Activated naive CD4-positive, alpha-beta T cell treated with anti-CD3 and anti-CD28 coated beads, Interleukin-2, amount 50 U/mL, for 24 hours (primary cell): ENCODE results near the gene MEF2B.

Source experiments
- H3K27ac Mint-ChIP-seq: one replicate; pipeline ENCODE4 v1.8.0; 2021; ENCODE audit warnings: mild to moderate bottlenecking, mixed read lengths
- H3K27me3 Mint-ChIP-seq: one replicate; pipeline ENCODE4 v1.8.0; 2021; ENCODE audit warnings: mixed read lengths
- H3K36me3 Mint-ChIP-seq: one replicate; pipeline ENCODE4 v1.8.0; 2021; ENCODE audit warnings: mixed read lengths
- H3K4me1 Mint-ChIP-seq: one replicate; pipeline ENCODE4 v1.8.0; 2021; ENCODE audit warnings: mixed read lengths
- H3K4me3 Mint-ChIP-seq: one replicate; pipeline ENCODE4 v1.8.0; 2021; ENCODE audit warnings: mild to moderate bottlenecking, mixed read lengths
- H3K9me3 Mint-ChIP-seq: one replicate; pipeline ENCODE4 v1.8.0; 2021; ENCODE audit warnings: mixed read lengths

Gene MEF2B

DNA sequence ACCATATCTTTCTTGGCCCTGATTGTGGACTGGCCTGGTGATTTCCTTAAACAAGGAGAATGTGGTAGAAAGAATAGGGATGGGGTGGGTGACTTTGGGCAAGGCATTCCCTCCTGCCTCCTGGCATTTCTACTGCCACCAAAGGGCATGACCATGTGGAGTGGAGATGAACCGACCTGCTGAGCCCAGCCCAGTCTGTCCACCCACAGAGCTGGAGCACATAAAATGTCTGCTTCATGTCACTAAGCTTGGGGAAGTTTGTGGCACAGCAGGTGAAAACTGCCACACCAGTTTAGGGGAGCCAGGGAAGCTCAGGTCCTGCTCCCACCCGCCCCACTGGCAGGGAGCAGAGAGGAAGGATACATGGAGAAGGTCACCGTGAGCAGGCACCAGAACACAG lies 38.1 kb downstream of the MEF2B start:
- no peaks in the 10 kb centered on the region for H3K27me3 Mint-ChIP-seq
- peaks cover 10% of the 10 kb centered on the region for H3K4me1 Mint-ChIP-seq
- H3K9me3 Mint-ChIP-seq, result no peaks in the 10 kb centered on the region
- no peak overlapping the region for H3K27ac Mint-ChIP-seq
- peaks cover 12% of the 10 kb centered on the region for H3K36me3 Mint-ChIP-seq
- H3K4me3 Mint-ChIP-seq, result no peak overlapping the region

GRCh38 chr19:19126102-19126501 lies 44.0 kb downstream of the MEF2B start:
- Mint-ChIP-seq H3K27me3 (no peaks in the 10 kb centered on the region), H3K9me3 (no peaks in the 10 kb centered on the region), H3K4me1 (no peaks in the 10 kb centered on the region), H3K4me3 (no peak overlapping the region), H3K36me3 (peaks cover 19% of the 10 kb centered on the region), H3K27ac (no peak overlapping the region)

GRCh38 chr19:19123386-19123785 lies 46.7 kb downstream of the MEF2B start:
- no peaks in the 10 kb centered on the region for H3K4me1 Mint-ChIP-seq

DNA sequence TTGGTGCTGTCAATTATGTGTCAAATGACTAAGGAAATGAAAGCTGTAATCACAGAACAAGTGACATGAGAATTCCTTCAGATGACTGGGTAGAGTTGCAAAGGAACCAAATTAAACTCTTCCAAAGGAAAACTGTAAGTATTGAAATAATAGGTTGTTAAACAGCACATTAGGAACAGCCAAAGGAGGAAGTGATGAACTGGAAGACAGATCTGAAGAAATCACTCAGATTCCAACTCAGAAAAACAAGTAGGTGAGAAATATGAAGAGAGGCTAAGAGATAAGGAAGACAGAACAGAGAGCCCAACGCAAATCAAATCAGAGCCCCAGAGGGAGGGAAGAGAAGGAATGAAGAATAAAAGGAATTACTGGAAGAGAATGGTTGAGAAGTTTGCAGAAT lies 47.2 kb downstream of the MEF2B start:
- Mint-ChIP-seq H3K9me3 (no peaks in the 10 kb centered on the region), H3K27me3 (no peaks in the 10 kb centered on the region), H3K36me3 (peaks cover 22% of the 10 kb centered on the region), H3K4me1 (no peaks in the 10 kb centered on the region), H3K27ac (no peak overlapping the region), H3K4me3 (no peak overlapping the region)

More at GRCh38 chr19:19123386-19123785, 46.7 kb downstream of the MEF2B start:
- no peaks in the 10 kb centered on the region for H3K27me3 Mint-ChIP-seq
- H3K4me3 Mint-ChIP-seq, result no peak overlapping the region
- no peaks in the 10 kb centered on the region for H3K9me3 Mint-ChIP-seq
- no peak overlapping the region for H3K27ac Mint-ChIP-seq
- peaks cover 23% of the 10 kb centered on the region for H3K36me3 Mint-ChIP-seq

DNA sequence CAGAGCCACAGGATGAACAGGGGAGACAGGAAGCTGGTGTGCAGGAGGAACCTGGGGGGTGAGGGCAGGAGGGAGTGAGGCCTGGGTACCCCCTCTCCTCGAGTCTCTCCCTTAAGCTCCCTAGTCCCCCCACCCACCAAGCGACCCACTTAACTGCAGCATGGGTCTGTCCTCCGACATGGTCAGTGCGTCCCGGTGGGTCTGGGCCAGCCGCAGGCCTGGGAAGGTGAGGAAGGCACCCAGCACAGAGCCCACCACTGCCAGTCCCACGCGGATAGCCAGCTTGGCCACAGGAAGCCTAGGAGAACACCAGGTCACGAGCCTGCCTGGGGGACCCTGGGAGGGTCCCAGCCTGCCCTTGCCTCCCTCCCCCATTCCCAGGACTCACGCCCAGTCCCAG lies 48.7 kb downstream of the MEF2B start:
- Mint-ChIP-seq H3K36me3 (peaks cover 21% of the 10 kb centered on the region), H3K27me3 (no peaks in the 10 kb centered on the region), H3K27ac (no peak overlapping the region), H3K4me1 (no peaks in the 10 kb centered on the region), H3K4me3 (no peak overlapping the region), H3K9me3 (no peaks in the 10 kb centered on the region)

DNA sequence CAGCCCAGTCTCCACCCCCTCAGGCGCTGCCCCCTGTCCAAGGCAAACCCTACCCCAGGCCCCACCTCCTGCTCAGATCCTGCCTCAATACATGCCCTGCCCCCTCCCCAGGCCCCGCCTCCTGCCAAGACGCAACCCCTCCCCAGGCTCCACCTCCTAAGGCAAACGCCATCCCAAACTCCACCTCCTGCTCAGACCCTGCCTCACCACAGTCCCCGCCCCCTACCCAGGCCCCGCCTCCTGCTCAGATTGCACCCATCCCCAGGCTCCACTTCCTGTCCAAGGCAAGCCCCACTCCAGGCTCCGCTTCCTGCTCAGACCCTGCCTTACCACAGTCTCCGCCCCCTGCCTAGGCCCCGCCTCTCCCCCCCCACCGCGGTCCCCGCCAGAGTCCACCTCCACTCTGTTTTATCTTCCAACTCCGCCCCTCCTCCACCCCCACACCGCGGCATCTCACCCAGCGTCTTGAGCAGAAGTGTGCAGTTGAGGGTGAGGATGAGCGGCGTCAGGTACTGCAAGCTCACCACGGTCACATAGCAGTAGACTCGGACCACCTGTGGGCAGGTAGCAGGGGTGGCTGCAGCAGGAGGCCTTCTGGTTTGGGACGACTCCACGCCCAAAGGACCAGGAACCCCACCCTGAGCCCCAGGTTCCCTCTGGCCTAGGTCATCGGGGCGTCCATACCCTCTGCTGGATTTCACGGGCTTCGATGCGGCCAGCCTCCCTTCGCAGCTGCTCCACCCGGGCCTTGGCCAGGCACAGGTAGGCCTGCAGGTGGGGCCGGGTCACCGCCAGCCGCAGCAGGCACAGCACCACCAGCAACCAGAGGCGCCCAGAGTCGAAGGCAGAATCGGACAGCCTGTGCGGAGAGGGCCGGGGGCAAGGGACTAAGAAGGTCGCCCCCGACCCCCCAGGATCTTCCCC lies 49.5 kb downstream of the MEF2B start:
- Mint-ChIP-seq H3K36me3 (peaks cover 21% of the 10 kb centered on the region), H3K27ac (no peak overlapping the region), H3K9me3 (no peaks in the 10 kb centered on the region), H3K4me1 (no peaks in the 10 kb centered on the region), H3K27me3 (no peaks in the 10 kb centered on the region), H3K4me3 (no peak overlapping the region)

- no peaks in the 10 kb centered on the region for H3K27me3 Mint-ChIP-seq
- no peak overlapping the region for H3K27ac Mint-ChIP-seq
Measured at GRCh38 chr19:19119325-19120237, 50.5 kb downstream of the MEF2B start.

GRCh38 chr19:19115954-19116353 lies 54.1 kb downstream of the MEF2B start:
- no peaks in the 10 kb centered on the region for H3K4me1 Mint-ChIP-seq
- no peaks in the 10 kb centered on the region for H3K9me3 Mint-ChIP-seq
- H3K36me3 Mint-ChIP-seq, result peaks cover 6% of the 10 kb centered on the region
- H3K4me3 Mint-ChIP-seq, result no peak overlapping the region
- H3K27me3 Mint-ChIP-seq, result no peaks in the 10 kb centered on the region
- no peak overlapping the region for H3K27ac Mint-ChIP-seq

More at GRCh38 chr19:19119325-19120237, 50.5 kb downstream of the MEF2B start:
- H3K9me3 Mint-ChIP-seq, result no peaks in the 10 kb centered on the region
- no peaks in the 10 kb centered on the region for H3K4me1 Mint-ChIP-seq
- H3K36me3 Mint-ChIP-seq, result peaks cover 21% of the 10 kb centered on the region
- no peak overlapping the region for H3K4me3 Mint-ChIP-seq

- no peak overlapping the region for H3K27ac Mint-ChIP-seq
- H3K4me1 Mint-ChIP-seq, result no peaks in the 10 kb centered on the region
- no peak overlapping the region for H3K4me3 Mint-ChIP-seq
- H3K27me3 Mint-ChIP-seq, result no peaks in the 10 kb centered on the region
- H3K9me3 Mint-ChIP-seq, result no peaks in the 10 kb centered on the region
- H3K36me3 Mint-ChIP-seq, result peaks cover 1% of the 10 kb centered on the region
Measured at GRCh38 chr19:19113040-19113626, 56.9 kb downstream of the MEF2B start.

GRCh38 chr19:19111967-19112580 lies 58.0 kb downstream of the MEF2B start:
- Mint-ChIP-seq H3K27me3 (no peaks in the 10 kb centered on the region), H3K36me3 (peaks cover 5% of the 10 kb centered on the region), H3K4me3 (no peak overlapping the region), H3K27ac (no peak overlapping the region), H3K9me3 (no peaks in the 10 kb centered on the region), H3K4me1 (no peaks in the 10 kb centered on the region)

GRCh38 chr19:19111136-19111835 lies 58.8 kb downstream of the MEF2B start:
- no peaks in the 10 kb centered on the region for H3K27me3 Mint-ChIP-seq
- no peak overlapping the region for H3K4me3 Mint-ChIP-seq
- no peaks in the 10 kb centered on the region for H3K4me1 Mint-ChIP-seq

GRCh38 chr19:19110410-19111135 lies 59.5 kb downstream of the MEF2B start:
- Mint-ChIP-seq H3K27me3 (no peaks in the 10 kb centered on the region), H3K27ac (no peak overlapping the region), H3K4me1 (no peaks in the 10 kb centered on the region), H3K9me3 (no peaks in the 10 kb centered on the region), H3K4me3 (no peak overlapping the region), H3K36me3 (peaks cover 5% of the 10 kb centered on the region)

More at GRCh38 chr19:19111136-19111835, 58.8 kb downstream of the MEF2B start:
- Mint-ChIP-seq H3K27ac (no peak overlapping the region), H3K9me3 (no peaks in the 10 kb centered on the region), H3K36me3 (peaks cover 5% of the 10 kb centered on the region)

GRCh38 chr19:19109601-19110000 lies 60.5 kb downstream of the MEF2B start:
- Mint-ChIP-seq H3K4me1 (no peaks in the 10 kb centered on the region), H3K36me3 (peaks cover 5% of the 10 kb centered on the region), H3K9me3 (no peaks in the 10 kb centered on the region), H3K27ac (no peak overlapping the region), H3K27me3 (no peaks in the 10 kb centered on the region), H3K4me3 (no peak overlapping the region)

- Mint-ChIP-seq H3K27ac (no peak overlapping the region), H3K4me3 (no peak overlapping the region), H3K4me1 (no peaks in the 10 kb centered on the region), H3K9me3 (no peaks in the 10 kb centered on the region), H3K36me3 (peaks cover 5% of the 10 kb centered on the region), H3K27me3 (no peaks in the 10 kb centered on the region)
Measured at GRCh38 chr19:19107654-19108053, 62.4 kb downstream of the MEF2B start.
